Activated naive CD8-positive, alpha-beta T cell treated with anti-CD3 and anti-CD28 coated beads, Interleukin-2, amount 50 U/mL, for 24 hours (primary cell): ENCODE results near the gene DZIP1.
"Not testable (repeated sequence)": the region's sequence is repeated elsewhere in the genome, so short reads cannot be mapped to it uniquely, and the experiment has no call there.

Experiments
- ATAC-seq: fragments of 150-1000 bp; cut with Tn5 transposase; one replicate; pipeline ENCODE4 v1.10.0; 2021
- DNase-seq: peaks from one replicate; pipeline ENCODE4 v3.0.0; 2021
- H3K27ac Mint-ChIP-seq: one replicate; pipeline ENCODE4 v1.8.0; 2021; ENCODE audit warnings: mild to moderate bottlenecking, mixed read lengths
- H3K27me3 Mint-ChIP-seq: one replicate; pipeline ENCODE4 v1.8.0; 2021; ENCODE audit warnings: mixed read lengths
- H3K36me3 Mint-ChIP-seq: one replicate; pipeline ENCODE4 v1.8.0; 2021; ENCODE audit warnings: low read depth, mixed read lengths
- H3K4me1 Mint-ChIP-seq: one replicate; pipeline ENCODE4 v1.8.0; 2021; ENCODE audit warnings: mixed read lengths
- H3K4me3 Mint-ChIP-seq: one replicate; pipeline ENCODE4 v1.8.0; 2021; ENCODE audit warnings: mild to moderate bottlenecking, moderate library complexity, mixed read lengths
- H3K9me3 Mint-ChIP-seq: one replicate; pipeline ENCODE4 v1.8.0; 2021; ENCODE audit warnings: mixed read lengths

Gene DZIP1

GRCh38 chr13:95644601-95645052, at the start of gene DZIP1:
TSS of gene DZIP1 (minus strand) at chr13:95644706. CDS start at chr13:95642029, 2,677 bp downstream.
- ATAC-seq: peak; percentile 78

GRCh38 chr13:95690986-95691385, 46.5 kb upstream of the DZIP1 start:
- not testable (repeated sequence) for H3K4me3 Mint-ChIP-seq, H3K27me3 Mint-ChIP-seq, DNase-seq, ATAC-seq, H3K27ac Mint-ChIP-seq
- peaks cover 23% of the 10 kb centered on the region for H3K36me3 Mint-ChIP-seq
- H3K4me1 Mint-ChIP-seq: peaks cover 32% of the 10 kb centered on the region
- H3K9me3 Mint-ChIP-seq: peaks cover 13% of the 10 kb centered on the region

More at GRCh38 chr13:95644601-95645052, at the start of gene DZIP1:
- no peak within 1 kb of the TSS for H3K27ac Mint-ChIP-seq
- peak within 1 kb of the TSS; percentile 65 for H3K4me3 Mint-ChIP-seq
- DNase-seq: peak; percentile 36
- H3K27me3 Mint-ChIP-seq: peaks cover 47% of the 10 kb centered on the region
- no peaks in the 10 kb centered on the region for H3K36me3 Mint-ChIP-seq
- no peaks in the 10 kb centered on the region for H3K9me3 Mint-ChIP-seq
- peaks cover 9% of the 10 kb centered on the region for H3K4me1 Mint-ChIP-seq

GRCh38 chr13:95689582-95689926, 45.0 kb upstream of the DZIP1 start:
- H3K27ac Mint-ChIP-seq: peak overlapping the region; percentile 36
- H3K4me1 Mint-ChIP-seq: peaks cover 40% of the 10 kb centered on the region
- H3K4me3 Mint-ChIP-seq: peak overlapping the region; percentile 0
- no peak for DNase-seq
- H3K36me3 Mint-ChIP-seq: peaks cover 32% of the 10 kb centered on the region
- no peaks in the 10 kb centered on the region for H3K27me3 Mint-ChIP-seq
- H3K9me3 Mint-ChIP-seq: peaks cover 13% of the 10 kb centered on the region
- ATAC-seq: no peak

GRCh38 chr13:95684960-95685359, 40.5 kb upstream of the DZIP1 start:
- not testable (repeated sequence) for ATAC-seq, H3K27ac Mint-ChIP-seq, H3K27me3 Mint-ChIP-seq, DNase-seq, H3K4me3 Mint-ChIP-seq
- H3K36me3 Mint-ChIP-seq: peaks cover 43% of the 10 kb centered on the region
- peaks cover 66% of the 10 kb centered on the region for H3K4me1 Mint-ChIP-seq
- H3K9me3 Mint-ChIP-seq: peaks cover 19% of the 10 kb centered on the region

- Mint-ChIP-seq H3K4me1 (peaks cover 67% of the 10 kb centered on the region), H3K27ac (no peak overlapping the region), H3K36me3 (peaks cover 44% of the 10 kb centered on the region), H3K27me3 (no peaks in the 10 kb centered on the region), H3K9me3 (peaks cover 16% of the 10 kb centered on the region), H3K4me3 (no peak overlapping the region)
- ATAC-seq (no peak), DNase-seq (no peak)
Measured at GRCh38 chr13:95684418-95684817, 39.9 kb upstream of the DZIP1 start.

GRCh38 chr13:95679722-95680121, 35.2 kb upstream of the DZIP1 start:
- no peak overlapping the region for H3K27ac Mint-ChIP-seq
- no peaks in the 10 kb centered on the region for H3K27me3 Mint-ChIP-seq

GRCh38 chr13:95678967-95679366, 34.5 kb upstream of the DZIP1 start:
- Mint-ChIP-seq H3K4me1 (peaks cover 65% of the 10 kb centered on the region), H3K9me3 (peaks cover 2% of the 10 kb centered on the region), H3K36me3 (peaks cover 26% of the 10 kb centered on the region), H3K4me3 (peak overlapping the region; percentile 92), H3K27me3 (no peaks in the 10 kb centered on the region), H3K27ac (peak overlapping the region; percentile 52)
- ATAC-seq (no peak), DNase-seq (no peak)

More at GRCh38 chr13:95679722-95680121, 35.2 kb upstream of the DZIP1 start:
- Mint-ChIP-seq H3K9me3 (peaks cover 6% of the 10 kb centered on the region), H3K36me3 (peaks cover 26% of the 10 kb centered on the region), H3K4me1 (peaks cover 68% of the 10 kb centered on the region), H3K4me3 (no peak overlapping the region)
- no peak for ATAC-seq
- DNase-seq: no peak

- no peak for ATAC-seq
Measured at GRCh38 chr13:95677564-95678266, 33.2 kb upstream of the DZIP1 start.

GRCh38 chr13:95676762-95677563, 32.5 kb upstream of the DZIP1 start, which contains the start of gene DNAJC3:
TSS of gene DNAJC3 (plus strand) at chr13:95677139. CDS start at chr13:95677256, 117 bp downstream.
- peaks cover 24% of the 10 kb centered on the region for H3K36me3 Mint-ChIP-seq
- peaks cover 10% of the 10 kb centered on the region for H3K9me3 Mint-ChIP-seq
- peaks cover 58% of the 10 kb centered on the region for H3K4me1 Mint-ChIP-seq
- no peaks in the 10 kb centered on the region for H3K27me3 Mint-ChIP-seq
- ATAC-seq: peak; percentile 97
- DNase-seq: peak; percentile 97
- peak within 1 kb of the TSS; percentile 92 for H3K4me3 Mint-ChIP-seq
- peak within 1 kb of the TSS; percentile 93 for H3K27ac Mint-ChIP-seq

More at GRCh38 chr13:95677564-95678266, 33.2 kb upstream of the DZIP1 start:
- Mint-ChIP-seq H3K36me3 (peaks cover 27% of the 10 kb centered on the region), H3K4me1 (peaks cover 64% of the 10 kb centered on the region), H3K4me3 (peak overlapping the region; percentile 92), H3K27ac (peak overlapping the region; percentile 52), H3K9me3 (peaks cover 6% of the 10 kb centered on the region), H3K27me3 (no peaks in the 10 kb centered on the region)
- no peak for DNase-seq

GRCh38 chr13:95676105-95676761, 31.7 kb upstream of the DZIP1 start:
- H3K4me1 Mint-ChIP-seq: peaks cover 51% of the 10 kb centered on the region
- H3K27me3 Mint-ChIP-seq: no peaks in the 10 kb centered on the region
- DNase-seq (peak; percentile 17), ATAC-seq (peak; percentile 1)
- peaks cover 20% of the 10 kb centered on the region for H3K36me3 Mint-ChIP-seq
- peaks cover 12% of the 10 kb centered on the region for H3K9me3 Mint-ChIP-seq
- H3K27ac Mint-ChIP-seq: peak overlapping the region; percentile 93
- peak overlapping the region; percentile 92 for H3K4me3 Mint-ChIP-seq

GRCh38 chr13:95671597-95671996, 27.1 kb upstream of the DZIP1 start:
- ATAC-seq: no peak
- Mint-ChIP-seq H3K4me3 (no peak overlapping the region), H3K27me3 (no peaks in the 10 kb centered on the region), H3K4me1 (peaks cover 18% of the 10 kb centered on the region), H3K27ac (no peak overlapping the region), H3K9me3 (peaks cover 44% of the 10 kb centered on the region), H3K36me3 (peaks cover 17% of the 10 kb centered on the region)
- no peak for DNase-seq

GRCh38 chr13:95667235-95667634, 22.7 kb upstream of the DZIP1 start:
- H3K9me3 Mint-ChIP-seq: peaks cover 60% of the 10 kb centered on the region

GRCh38 chr13:95660981-95661581, 16.6 kb upstream of the DZIP1 start:
- Mint-ChIP-seq H3K9me3 (peaks cover 19% of the 10 kb centered on the region), H3K4me1 (no peaks in the 10 kb centered on the region), H3K36me3 (peaks cover 2% of the 10 kb centered on the region), H3K4me3 (no peak overlapping the region), H3K27ac (no peak overlapping the region), H3K27me3 (peaks cover 19% of the 10 kb centered on the region)
- ATAC-seq: no peak
- DNase-seq: no peak

More at GRCh38 chr13:95667235-95667634, 22.7 kb upstream of the DZIP1 start:
- DNase-seq, H3K4me1 Mint-ChIP-seq, H3K27ac Mint-ChIP-seq, H3K4me3 Mint-ChIP-seq, ATAC-seq: not testable (repeated sequence)
- Mint-ChIP-seq H3K27me3 (peaks cover 14% of the 10 kb centered on the region), H3K36me3 (peaks cover 11% of the 10 kb centered on the region)

- no peak for ATAC-seq
- Mint-ChIP-seq H3K36me3 (peaks cover 2% of the 10 kb centered on the region), H3K27ac (no peak overlapping the region), H3K4me1 (no peaks in the 10 kb centered on the region), H3K9me3 (peaks cover 6% of the 10 kb centered on the region), H3K27me3 (peaks cover 16% of the 10 kb centered on the region), H3K4me3 (no peak overlapping the region)
- DNase-seq: no peak
Measured at GRCh38 chr13:95659500-95659899, 15.0 kb upstream of the DZIP1 start.
